AG10803 (cell line): ENCODE results near the gene KRTAP4-8.
"Not testable (repeated sequence)": the region's sequence is repeated elsewhere in the genome, so short reads cannot be mapped to it uniquely, and the experiment has no call there.

Experiments
- DNase-seq: peaks from one replicate; pipeline ENCODE4 v3.0.0; 2010; ENCODE audit warnings: low read depth
- H3K4me3 ChIP-seq: 2 replicates; pipeline ENCODE4 v1.5.1; 2011; ENCODE audit warnings: mild to moderate bottlenecking, low read length, control low read depth
- TF ChIP-seq, protein P1 (sequence below): conservative IDR thresholded peaks from 2 replicates; pipeline ENCODE4 v1.5.1; 2011; ENCODE audit warnings: mild to moderate bottlenecking, low read length, control low read depth, inconsistent platforms

KRTAP4-8 gene

DNA sequence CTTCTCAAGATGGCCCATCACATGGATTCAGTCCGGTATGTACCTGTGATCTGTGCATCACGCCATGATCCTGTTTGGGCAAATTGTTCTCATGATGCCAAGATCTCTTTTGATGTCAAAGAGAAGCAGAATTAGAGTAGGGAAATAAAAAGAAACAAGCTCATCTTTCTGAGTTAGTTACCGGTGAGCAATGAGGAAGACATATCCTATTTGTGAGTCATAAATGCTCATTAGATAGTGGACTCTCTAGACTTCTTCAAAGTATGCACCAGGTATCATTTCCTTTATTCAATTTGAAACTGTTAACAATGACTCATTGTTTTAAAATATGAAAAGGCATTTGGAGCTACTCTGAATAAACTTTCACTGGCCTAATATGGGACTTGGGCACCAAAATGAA lies 34.0 kb upstream of the KRTAP4-8 start:
- TF ChIP-seq, protein P1, sequence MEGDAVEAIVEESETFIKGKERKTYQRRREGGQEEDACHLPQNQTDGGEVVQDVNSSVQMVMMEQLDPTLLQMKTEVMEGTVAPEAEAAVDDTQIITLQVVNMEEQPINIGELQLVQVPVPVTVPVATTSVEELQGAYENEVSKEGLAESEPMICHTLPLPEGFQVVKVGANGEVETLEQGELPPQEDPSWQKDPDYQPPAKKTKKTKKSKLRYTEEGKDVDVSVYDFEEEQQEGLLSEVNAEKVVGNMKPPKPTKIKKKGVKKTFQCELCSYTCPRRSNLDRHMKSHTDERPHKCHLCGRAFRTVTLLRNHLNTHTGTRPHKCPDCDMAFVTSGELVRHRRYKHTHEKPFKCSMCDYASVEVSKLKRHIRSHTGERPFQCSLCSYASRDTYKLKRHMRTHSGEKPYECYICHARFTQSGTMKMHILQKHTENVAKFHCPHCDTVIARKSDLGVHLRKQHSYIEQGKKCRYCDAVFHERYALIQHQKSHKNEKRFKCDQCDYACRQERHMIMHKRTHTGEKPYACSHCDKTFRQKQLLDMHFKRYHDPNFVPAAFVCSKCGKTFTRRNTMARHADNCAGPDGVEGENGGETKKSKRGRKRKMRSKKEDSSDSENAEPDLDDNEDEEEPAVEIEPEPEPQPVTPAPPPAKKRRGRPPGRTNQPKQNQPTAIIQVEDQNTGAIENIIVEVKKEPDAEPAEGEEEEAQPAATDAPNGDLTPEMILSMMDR: no peak

DNA sequence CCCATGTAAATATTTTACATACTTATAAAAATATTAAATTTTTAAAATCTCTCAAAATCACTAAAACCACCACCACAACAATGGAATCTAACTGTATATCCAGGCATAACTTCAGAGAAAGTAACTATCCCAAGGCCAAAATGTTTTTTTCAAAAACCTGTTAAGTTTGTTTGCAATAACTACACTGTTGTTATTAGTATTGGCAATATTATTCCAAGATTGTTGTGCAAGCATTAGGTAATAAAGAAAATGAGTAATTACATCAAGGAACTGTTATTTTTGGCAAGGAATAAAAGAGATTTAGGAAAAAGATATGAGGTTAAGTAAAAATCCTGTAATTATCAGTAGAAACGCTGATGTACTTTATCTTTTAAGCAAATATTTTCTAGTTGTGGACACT lies 29.4 kb upstream of the KRTAP4-8 start:
- no peak for DNase-seq
- H3K4me3 ChIP-seq: no peak overlapping the region
- TF ChIP-seq, protein P1: no peak

More for the DNA sequence above, 34.0 kb upstream of the KRTAP4-8 start:
- no peak for DNase-seq
- H3K4me3 ChIP-seq: no peak overlapping the region

DNA sequence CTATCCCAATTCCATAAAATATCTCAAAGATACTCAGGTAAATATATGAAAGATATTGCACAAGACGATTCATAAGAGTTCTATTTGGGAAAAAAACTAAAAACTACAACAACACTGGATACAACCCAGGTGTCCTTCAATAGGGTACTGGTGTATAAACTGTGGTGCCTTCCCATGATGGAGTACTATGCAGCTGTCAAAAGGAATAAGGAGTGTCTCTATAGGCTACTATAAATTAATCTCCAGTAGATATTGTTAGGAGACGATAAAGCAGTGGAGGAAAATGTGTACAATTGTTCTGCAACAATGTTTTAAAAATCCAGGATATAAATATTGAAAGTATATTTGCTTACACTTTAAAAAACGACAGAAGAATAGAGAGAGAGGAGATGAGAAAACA lies 28.5 kb upstream of the KRTAP4-8 start:
- no peak overlapping the region for H3K4me3 ChIP-seq
- TF ChIP-seq, protein P1: no peak
- no peak for DNase-seq

DNA sequence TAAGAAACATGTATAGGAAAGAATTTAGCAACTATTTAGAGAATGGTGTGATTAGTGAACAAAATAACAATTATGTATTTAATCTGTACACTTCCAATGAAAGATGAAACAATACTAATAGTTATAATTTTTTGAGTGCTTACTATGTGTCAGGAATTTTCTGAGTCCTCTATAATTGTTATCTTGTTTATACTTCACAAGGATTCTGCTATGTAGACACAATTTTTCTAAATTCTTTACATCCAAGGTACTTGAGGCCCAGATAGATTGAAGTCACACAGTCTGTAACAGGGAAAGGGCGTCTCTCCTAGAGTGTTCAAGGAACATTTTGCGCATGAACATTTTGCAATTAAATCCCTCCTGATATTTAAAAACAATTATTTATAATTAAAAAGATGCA lies 27.1 kb upstream of the KRTAP4-8 start:
- TF ChIP-seq, protein P1: no peak
- no peak for DNase-seq
- no peak overlapping the region for H3K4me3 ChIP-seq

DNA sequence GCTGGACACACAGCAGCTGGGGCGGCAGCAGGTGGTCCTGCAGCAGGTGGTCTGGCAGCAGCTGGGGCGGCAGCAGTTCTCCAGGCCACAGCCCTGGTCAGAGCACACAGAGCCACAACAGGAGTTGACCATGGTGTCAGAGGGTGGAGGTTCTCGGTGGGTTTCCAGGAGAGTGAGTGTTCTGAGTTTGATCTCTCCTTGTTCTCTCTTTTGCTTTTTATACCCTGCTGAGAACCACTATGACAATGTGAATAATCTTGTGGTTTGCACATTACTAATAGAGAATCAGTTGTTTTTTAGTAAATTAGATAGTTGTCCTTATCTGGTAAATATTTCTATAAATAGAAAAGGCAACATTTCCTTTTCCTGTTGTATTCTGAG lies 26.0 kb upstream of the KRTAP4-8 start, which contains the start of gene KRTAP4-12:
Gene KRTAP4-12, minus strand, starts transcription at position 192 of the 381 bp plus-strand sequence. Its CDS starts 60 bp downstream, at position 132.
- H3K4me3 ChIP-seq, DNase-seq: not testable (repeated sequence)

DNA sequence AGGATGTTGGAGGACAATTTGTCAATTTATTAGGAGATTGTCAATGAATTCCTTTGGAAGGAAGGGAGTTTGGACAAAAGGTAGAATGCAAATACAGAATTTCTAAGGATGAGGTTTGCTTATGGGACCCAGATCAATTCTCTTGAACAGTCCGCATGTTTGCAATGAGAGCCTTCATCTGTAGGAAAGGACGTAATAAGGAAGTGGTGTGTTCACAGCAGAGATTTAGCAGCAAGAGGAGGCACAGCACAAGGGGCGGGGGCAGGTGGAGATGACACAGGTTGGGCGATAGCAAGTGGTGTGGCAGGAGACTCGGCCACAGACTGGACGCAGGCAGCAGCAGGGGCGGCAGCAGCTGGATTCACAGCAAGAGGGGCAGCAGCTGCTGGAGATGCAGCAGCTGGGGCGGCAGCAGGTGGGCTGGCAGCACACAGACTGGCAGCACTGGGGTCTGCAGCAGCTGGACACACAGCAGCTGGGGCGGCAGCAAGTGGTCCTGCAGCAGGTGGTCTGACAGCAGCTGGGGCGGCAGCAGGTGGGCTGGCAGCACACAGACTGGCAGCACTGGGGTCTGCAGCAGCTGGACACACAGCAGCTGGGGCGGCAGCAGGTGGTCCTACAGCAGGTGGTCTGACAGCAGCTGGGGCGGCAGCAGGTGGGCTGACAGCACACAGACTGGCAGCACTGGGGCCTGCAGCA lies 25.5 kb upstream of the KRTAP4-8 start:
- not testable (repeated sequence) for H3K4me3 ChIP-seq, DNase-seq

DNA sequence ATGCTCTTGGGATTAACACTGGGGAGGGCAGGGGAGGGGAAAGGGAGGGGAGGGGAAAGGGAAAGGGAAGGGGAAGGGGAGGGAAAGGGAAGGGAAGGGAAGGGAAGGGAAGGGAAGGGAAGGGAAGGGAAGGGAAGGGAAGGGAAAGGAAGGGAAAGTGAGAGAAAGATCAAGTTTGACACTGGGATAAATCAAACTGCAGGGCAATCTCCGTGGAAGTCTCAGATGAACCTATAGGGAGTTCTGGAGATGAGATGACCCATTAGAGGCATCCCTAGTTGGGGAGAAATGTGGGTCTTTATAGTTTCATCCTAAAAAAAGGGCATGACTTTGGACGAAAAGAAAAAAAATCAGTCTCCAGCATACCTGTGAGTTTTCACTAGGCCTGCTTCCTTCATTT lies 23.8 kb upstream of the KRTAP4-8 start:
- TF ChIP-seq, protein P1: no peak
- no peak for DNase-seq
- no peak overlapping the region for H3K4me3 ChIP-seq

DNA sequence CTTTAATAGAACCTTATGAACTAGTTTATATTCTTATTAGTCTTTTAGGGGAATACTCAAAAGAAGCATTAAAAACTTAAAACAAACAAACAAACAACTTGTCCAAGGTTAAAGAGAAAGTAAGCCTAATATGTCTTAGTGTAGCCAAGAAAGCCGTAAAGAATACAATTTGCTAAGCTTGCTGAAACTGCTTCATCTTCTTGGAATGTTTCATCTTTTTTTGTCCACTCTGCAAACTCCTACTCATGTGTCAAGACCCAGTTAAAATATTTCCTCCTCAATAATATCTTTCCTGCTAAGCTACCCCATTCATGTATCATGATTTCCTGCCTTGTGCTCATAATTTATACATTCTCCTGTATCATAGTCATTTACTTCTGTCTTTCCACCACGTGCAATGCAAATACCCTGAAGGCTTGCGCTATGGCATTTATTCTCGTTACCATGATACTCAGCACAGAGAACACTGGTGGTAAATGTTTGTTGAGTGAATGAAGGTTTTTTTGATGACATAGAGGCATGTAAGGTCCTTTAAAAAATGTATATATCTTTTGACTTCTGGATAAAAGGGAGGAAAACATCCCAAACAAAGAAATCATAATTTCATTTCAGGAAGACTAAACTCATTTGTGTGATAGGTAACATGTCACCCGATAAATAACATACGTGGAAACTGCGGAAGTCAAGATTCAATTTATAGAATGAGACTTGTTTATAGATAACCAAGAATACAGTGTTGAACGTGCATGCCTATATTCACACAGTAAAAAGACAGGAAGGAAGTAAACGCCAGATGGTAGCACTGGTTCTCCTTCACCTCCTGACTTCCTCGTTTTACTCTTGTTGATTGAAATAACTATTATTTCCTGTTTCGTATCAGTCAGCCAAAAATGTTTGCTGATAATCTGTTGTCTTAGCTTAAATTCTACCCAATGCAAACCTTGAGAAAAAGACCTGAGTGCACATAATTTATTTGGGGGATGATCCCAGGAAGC lies 22.1 kb upstream of the KRTAP4-8 start:
- not testable (repeated sequence) for DNase-seq, H3K4me3 ChIP-seq
